ENCODE measurements around the gene C1QTNF9. TPM values are rescaled to one million over a fixed set of nuclear protein-coding genes. Genes with fewer than 3 reads are reported as not detected.

C1QTNF9 gene
- total RNA-seq, 1 experiment from 2014 or later = not detected

- intact Hi-C loops (cut with micrococcal nuclease) = no loop called here
- RAD21 ChIA-PET (ENCODE audit: low non-redundant PET in 1 of 2, low total read pairs in 2 of 2, uncharacterized antibody in 2 of 2, unreplicated experiment in 2 of 2) = no interaction called here
- Histone ChIP-seq H3K9ac (ENCODE audit: low read length) (no peak overlapping the region), H3K4me3 (replicated peaks in 1 of 2; ENCODE audit: low read depth in 1 of 2, low read length in 2 of 2) (no peak overlapping the region), H3K79me2 (ENCODE audit: insufficient read depth, low read length) (no peaks in the 10 kb centered on the region), H3K36me3 (ENCODE audit: control insufficient read depth in 1 of 2, insufficient read depth in 2 of 2, low read length in 2 of 2) (no peaks in the 10 kb centered on the region), H2AFZ (ENCODE audit: low read depth, low read length, poor library complexity, severe bottlenecking) (no peak overlapping the region), H4K20me1 (ENCODE audit: insufficient read depth) (no peaks in the 10 kb centered on the region), H3K27me3 (ENCODE audit: insufficient read depth, low read length) (no peaks in the 10 kb centered on the region), H3K9me3 (ENCODE audit: control insufficient read depth in 1 of 2, insufficient read depth in 1 of 2, low read depth in 1 of 2, low read length in 2 of 2) (no peaks in the 10 kb centered on the region), H3K4me1 (ENCODE audit: control insufficient read depth in 1 of 2, insufficient read depth in 2 of 2, low read length in 2 of 2) (no peaks in the 10 kb centered on the region), H3K4me2 (ENCODE audit: low read length) (no peak overlapping the region), H3K9me2 (ENCODE audit: insufficient read depth) (no peaks in the 10 kb centered on the region), H3K27ac (ENCODE audit: low read depth, low read length) (no peak overlapping the region)
- BruUV-seq (replicated peaks) = no TSS peak
- TF ChIP-seq CBX3 (IDR thresholded peaks at IDR 0.05; ENCODE audit: low read depth) (no peak), ATF3 (IDR thresholded peaks at IDR 0.05) (no peak), EGR1 (IDR thresholded peaks at IDR 0.05; ENCODE audit: low read depth) (no peak), POLR2AphosphoS5 (IDR thresholded peaks at IDR 0.05; ENCODE audit: low read depth, low read length) (no peak), POLR2A (IDR thresholded peaks at IDR 0.05; ENCODE audit: borderline replicate concordance, extremely low read depth, insufficient read depth, insufficient read length) (no peak), ZFX (IDR thresholded peaks at IDR 0.05) (no peak), ZBTB33 (IDR thresholded peaks at IDR 0.05; ENCODE audit: extremely low read depth, insufficient replicate concordance, low read length) (no peak), CTCF (IDR thresholded peaks at IDR 0.05 in 2 of 3, conservative IDR thresholded peaks at IDR 0.05 in 1 of 3; ENCODE audit: borderline replicate concordance in 1 of 3, insufficient read depth in 1 of 3, low read depth in 2 of 3, low read length in 2 of 3) (no peak), EZH2phosphoT487 (IDR thresholded peaks at IDR 0.05; ENCODE audit: borderline replicate concordance) (no peak)
- CTCF ChIA-PET = no interaction called here
- POLR2A ChIA-PET = no interaction called here
- no peak for DNase-seq (ENCODE audit: low read depth, low spot score)
- no peak for ATAC-seq
Measured at GRCh38 chr13:24361113-24361512, 51.7 kb downstream of the C1QTNF9 start.

All from HCT116 (cell line).